ENCODE data around the gene HOXC11.

Gene HOXC11

DNA sequence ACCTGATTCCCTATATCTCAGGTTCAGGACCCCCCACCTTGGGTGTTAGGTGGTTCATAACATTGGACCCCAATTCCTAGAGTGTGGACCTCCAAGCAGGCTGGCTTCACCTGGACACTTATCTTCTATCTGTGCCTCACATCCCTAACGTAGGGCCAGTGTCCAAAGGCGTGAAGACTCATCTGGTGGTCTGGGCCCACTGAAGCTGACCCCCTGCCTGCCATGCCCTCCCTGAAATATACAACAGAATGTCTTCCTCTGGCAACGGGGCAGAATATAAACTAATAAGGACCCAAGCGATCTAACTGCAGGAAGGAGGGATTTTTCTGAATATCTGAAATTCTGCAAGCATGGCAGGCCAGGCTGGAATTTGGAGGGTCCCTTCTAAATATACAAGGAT, 28.7 kb upstream of the HOXC11 start:
- no peak for DNase-seq

DNA sequence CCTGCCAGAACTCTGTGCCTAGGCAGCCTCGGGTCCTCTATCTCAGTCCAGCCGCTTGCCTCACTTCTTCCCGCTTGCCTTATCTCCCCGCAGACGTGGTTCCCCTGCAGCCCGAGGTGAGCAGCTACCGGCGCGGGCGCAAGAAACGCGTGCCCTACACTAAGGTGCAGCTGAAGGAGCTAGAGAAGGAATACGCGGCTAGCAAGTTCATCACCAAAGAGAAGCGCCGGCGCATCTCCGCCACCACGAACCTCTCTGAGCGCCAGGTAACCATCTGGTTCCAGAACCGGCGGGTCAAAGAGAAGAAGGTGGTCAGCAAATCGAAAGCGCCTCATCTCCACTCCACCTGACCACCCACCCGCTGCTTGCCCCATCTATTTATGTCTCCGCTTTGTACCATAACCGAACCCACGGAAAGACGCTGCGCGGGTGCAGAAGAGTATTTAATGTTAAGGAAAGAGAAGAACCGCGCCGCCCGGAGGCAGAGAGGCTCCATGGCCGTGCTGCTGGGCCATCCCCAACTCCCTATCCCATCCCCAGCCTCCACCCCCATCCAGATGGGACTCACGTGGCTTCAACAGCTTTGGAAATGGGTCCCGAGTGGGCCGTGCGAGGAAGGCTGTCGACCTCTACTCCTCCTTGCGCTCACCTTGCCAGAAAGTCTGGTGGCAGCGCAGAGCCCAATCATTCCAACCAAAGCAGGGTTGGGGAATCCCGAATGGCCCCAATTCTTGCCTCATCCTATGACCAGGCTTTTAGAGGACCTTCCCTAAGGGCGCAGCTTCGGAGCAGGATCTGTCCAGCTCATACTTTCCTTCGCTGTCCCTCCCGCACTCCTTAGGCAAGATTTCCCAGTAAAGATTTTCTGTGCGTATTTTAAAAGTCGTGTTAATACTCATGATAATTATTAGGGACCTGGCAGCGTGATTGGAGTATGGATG, 27.7 kb upstream of the HOXC11 start:
- DNase-seq: no peak

DNA sequence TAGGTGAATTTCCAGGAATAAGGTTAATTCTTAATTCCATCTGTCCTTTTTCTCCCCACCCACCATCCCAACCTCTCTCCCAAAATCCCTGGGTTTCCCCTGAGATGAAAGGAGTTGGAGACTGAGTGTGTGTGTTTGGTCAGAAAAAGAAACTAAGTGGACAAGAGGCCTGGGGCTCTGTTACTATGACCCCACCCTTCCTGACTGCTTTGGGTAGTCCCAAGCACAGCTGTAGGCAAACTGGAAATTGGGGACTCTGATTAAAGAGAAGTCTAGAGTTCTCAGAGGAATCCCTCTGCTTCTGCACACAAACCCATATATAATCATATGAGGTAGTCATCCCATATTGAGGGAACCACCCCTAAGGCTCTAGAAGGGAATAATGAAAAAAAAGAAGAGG, 25.2 kb upstream of the HOXC11 start:
- DNase-seq: no peak

DNA sequence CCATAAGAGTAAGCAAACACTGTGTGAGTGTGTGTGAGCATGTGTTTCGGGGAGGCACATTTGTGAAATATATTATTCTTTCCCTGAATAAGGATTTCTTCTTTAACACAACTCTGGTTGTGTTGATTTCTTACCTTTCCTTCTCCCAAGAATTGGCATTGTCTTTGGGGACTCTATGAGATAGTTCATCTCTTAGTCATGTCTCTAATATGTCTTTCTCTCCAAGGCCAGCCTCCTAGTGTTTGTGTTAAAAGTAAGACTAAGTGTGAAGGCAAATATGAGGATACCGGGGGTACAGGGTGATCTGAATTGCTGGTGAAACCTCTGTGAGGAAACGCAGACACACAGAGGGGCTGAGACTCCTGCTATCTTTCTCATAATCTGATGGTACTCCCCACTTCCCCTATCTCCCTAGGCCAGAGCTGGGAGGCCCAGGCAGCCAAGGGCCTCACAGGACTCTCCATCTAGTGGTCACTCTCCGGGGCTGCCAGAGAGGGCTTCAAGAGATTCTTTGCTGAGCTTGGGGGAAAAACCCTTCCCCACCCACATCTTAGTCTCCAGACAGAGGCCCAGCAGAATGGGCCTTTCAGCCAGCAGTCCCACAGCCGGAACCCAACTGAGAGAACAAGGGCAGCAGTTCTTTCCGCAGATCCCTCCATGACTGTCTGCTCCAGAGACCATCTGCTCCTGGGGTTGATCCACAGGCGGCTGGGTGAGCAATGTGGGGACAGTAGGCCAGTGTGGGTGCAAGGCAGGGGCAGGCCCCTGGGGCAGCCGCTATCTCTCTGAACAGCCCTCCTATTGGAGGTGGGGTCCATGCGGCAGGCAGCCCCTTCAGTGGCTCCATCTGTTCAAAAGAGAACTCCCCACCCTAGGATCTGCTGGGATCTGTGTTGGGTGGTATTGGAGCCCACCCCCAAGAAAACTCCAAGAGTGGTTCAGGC, 24.0 kb upstream of the HOXC11 start:
- no peak for DNase-seq

DNA sequence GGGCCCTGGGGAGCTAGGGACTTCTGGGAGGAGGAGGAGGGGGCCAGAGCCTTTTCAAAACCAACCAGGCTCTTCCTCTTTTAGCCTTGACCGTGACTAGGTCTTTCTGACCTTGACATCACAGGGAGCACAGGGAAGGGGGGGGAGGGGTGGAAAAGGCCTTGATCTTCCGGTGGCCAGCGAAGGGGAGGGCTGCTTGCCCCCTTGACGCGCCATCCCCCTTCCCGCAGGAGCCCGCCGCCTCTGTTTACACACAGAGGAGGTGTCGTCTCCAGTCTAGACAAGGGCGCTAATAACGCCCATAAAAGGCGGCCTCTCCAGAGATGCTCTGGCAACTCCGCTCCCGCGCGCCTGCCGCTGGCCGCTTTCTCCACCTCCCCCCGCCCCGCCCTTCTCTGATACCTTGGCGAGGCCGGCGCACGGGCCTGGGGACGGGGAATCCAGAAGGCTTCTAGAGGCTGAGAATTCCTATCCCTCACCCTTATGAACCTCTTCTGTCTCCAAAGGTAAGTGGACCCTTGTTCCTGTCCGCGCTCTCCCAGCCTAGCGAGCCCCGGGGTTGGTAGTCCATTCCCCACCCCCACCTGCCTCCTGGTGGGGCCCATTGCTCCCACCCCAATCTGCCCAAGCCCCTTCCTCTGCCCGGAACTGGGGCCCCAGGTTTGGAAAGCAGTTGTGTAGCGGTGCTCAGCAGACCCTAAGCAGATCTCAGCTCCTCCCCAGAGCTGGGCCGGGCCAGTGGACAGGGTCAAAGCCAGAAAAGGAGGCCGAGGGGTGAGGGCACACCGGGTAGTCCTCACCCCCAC, 23.1 kb upstream of the HOXC11 start:
- no peak for DNase-seq

DNA sequence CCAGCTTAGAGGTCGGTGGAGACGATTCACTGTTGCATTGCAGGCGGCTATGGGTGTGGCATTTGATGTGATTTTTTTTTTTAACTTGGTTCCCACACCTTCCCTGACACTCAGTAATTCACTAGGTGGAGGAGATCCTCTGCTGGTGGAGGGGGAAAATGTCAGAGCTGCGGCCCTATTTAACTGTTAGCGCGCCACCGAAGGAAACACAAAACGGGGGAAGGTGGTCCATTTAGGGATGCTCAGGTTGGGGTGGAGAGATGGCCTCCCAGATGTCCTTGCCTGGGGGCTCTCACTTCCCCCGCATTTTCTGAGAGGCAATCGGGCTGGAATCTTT, 22.5 kb upstream of the HOXC11 start:
- no peak for DNase-seq

DNA sequence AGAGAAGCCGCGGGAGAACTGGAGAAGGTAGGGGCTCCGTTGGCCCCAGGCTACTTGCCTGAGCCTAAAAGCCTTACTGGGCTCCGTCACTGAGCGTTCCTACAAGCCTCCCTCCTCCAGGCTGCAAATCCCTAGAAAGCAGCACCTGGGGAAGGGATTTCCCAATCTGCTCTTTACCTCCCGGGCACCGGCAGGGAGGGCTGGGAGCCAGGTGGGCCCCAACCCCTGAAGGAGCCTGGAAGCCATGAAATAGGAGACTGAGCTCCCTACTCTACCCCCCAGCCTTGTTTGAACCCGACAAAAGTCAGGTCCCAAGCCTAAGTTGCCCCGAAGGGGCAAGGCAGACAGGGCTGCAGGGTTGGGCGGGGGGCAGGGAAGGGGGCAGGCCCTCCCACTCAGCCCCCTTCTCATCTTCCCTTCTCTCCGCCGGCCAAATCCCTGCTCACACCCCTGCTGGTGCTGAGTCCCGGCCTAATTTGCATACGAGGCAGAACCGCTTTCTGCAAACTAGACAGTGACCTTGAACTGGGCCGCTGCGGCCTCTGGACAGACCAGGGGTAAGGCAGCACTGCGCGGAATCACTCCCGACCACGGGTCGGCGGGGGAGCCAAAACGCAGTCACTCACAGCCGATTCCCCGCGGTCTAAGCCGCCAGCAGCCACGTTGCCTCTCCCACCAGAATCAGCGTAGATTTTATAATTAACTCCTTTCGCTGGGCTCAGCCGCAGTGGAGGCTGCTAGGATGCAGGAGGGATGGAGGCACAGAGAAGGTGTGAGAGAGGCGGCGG, 21.9 kb upstream of the HOXC11 start:
- no peak for DNase-seq

DNA sequence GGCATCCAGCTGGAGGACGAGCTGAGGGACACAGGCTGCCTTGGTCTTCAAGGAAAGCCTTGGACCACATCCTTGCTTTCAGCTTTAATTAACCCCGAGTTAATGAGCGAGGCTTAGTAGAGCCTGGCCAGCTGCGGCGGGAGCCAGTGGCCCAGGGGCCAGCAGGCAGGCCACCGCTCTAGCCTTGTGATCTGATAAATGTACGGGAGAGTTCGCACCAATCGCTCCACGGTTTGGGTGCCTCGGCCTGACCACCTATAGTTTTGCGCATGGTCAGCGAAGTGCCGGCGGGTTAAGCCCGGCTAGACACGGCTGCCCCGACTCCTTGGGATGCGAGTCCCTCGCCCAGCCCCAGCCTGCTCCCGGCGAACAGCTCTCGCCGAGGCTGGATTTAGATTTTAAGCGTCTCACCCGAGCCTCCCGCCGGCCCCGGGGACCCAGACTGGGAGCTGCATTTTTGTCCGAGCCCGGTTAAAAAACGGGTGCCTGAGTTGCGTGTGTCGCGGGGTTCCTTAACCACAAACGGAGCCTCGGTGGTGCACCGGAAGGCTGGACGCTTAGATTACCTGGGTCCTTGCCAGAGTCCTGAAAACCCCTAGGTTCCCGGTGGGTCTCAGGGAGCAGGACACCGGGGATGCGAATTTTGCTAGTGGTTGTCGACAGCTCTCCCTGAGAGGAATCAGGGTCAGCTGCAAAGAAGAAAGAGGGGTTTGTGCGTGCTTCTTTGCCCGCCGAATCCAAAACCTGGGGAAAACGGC, 21.2 kb upstream of the HOXC11 start:
- DNase-seq: no peak

DNA sequence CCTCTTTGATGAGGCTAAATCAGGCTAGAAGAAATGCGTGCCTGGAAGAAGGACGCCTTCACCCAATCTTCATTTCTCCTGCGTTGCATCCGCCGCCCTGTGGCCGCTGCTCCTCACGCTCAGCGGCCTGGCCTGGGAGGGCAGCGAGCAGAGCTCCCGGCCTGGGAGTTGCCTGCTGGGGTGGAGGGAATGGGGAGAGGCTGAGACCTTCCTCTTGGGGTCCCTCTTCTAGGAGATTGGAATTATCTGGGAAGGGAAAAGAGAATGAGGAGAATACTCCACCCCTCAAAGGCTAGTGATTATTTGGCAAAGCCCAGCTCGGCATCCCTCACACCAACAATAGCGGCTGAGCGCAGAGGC, 20.6 kb upstream of the HOXC11 start:
- no peak for DNase-seq

DNA sequence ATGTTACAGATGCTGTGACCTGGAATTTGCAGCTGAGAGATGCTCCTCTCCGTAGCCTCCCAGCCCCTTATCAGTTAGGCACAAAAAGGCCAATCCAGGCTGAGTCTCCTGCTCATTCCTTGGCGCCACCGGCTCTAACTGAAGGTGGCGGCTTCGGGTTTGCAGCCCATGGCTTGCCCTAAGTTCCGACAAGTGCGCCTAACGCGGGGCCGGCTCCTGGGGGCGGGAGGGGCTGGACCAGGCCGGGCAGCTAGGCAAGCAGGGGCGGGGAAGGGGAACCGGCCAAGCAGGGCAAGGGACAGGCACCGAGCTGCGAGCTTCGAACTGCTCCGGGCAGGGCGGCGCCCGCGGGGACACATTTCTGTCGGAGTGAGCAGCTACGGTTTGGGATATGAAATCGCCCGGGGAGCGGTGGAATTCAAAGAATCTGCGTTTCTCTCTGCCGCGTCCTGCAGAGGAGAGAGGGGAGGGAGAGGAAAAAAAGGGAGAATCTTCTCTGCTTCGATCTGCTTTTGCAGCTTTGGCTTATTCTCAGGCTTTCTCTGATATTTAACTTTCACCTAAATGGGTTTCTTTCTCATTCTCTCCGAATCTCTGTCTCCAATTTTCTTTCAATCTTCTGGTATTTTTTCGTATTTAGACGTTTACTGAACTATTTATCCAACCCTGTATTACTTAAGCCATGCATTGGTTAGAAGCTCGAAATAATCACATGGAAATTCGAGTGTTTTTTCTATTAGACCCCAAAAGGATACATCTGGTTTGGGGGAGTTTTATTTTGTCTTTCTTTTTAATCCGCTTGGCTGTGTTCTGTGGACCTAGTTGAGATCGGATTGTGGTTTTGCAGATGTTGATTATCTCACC, 19.8 kb upstream of the HOXC11 start:
- DNase-seq: no peak

DNA sequence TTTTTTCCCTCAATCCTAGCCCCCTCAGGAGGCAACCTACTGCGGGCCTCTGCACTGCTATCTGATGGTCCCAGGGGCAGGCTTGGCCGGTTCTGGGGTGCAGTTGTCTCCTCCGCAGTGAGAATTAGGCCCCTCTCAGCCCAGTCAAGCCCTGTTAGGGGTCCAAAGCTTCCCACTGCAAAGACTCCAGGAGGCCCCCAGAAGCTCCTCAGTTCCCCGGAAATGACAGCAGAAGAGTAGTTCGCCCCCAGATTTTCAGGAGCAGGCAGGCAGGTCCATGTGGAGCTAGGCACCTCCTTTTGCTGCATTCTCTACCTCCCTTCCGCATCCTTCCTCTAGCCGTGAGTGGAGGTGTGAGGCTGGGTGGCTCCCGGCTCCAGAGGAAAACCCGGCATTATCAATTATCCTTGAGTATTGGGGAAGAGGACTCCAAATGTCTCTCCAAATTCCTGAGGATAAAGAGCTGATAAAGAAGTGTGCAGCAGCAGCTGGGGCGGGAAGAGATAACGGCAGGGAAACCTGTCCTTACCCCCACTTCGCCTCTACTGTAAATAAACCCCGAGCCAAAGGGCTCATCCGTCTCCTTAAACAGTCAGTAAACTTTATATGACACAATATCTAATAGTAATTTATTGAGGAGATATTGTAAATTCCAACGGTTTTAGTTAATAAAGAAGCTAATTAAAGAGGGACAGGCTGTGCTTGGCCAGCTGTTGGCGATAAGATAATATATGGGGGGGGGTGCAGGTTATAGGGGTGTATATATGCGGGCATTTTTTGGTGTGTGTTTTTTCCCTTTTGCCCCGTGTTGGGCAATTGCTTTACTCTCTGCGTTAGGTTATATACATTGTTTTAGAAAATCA, 18.9 kb upstream of the HOXC11 start:
- DNase-seq: no peak

DNA sequence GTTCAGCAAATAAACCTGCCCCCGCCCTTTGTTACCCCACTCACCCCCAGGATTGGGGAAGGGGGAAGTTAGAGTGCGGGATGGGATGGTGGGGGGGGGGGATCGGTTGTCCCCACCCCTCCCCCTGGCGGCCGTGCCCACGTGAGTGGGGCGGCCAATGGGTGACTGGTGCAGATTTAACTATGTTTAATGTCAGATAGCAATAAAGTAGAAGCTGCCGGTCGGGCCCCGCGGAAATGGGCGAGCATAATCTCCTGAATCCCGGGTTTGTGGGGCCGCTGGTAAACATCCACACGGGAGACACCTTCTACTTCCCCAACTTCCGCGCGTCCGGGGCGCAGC, 18.3 kb upstream of the HOXC11 start, which contains the start of gene HOXC12:
Gene HOXC12, plus strand, starts transcription at position 210 of the 342 bp plus-strand sequence. Its CDS starts 27 bp downstream, at position 237.
- no peak for DNase-seq

DNA sequence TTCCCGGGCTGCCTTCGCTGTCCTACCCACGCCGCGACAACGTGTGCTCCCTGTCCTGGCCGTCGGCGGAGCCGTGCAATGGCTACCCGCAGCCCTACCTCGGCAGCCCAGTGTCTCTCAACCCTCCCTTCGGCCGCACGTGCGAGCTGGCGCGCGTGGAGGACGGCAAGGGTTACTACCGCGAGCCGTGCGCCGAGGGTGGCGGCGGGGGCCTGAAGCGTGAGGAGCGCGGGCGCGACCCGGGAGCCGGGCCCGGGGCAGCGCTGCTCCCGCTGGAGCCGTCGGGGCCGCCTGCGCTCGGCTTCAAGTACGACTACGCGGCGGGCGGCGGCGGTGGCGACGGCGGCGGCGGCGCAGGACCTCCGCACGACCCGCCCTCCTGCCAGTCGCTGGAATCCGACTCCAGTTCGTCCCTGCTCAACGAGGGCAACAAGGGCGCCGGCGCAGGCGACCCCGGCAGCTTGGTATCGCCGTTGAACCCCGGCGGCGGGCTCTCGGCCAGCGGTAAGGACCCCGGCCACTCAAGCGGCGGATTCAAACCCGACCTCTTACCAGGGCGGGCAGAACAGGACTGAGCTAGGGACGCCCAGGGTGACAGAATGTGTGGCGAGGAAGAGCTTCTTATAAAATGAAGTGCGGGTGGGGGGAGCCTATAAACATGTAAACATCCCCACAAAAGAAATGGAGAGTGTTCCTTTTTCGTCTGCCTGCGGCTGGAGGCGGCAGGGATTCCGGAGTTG, 17.7 kb upstream of the HOXC11 start:
- no peak for DNase-seq

DNA sequence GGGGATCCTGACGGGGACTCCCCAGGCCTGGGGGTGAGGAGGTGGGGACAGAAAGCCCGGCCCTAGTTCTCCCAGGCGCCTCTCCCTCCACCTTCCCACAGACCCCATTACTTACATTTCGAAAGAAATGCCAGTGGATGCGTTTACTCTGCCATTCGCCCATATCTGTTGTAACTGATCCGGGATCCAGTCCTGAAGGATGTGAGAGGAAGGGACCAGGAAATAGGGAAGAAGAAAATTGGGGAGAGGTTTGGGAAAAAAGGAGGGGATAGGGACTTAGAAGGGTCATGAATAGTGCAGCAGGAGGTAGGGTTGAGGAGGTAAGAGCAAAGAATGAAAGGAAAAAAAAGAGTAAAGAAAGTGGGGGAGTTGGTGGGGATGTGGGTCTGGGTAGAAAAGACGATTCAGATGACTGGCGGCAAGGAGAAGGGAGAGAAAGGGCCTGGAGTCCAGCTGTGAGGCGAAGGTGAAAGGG, 17.1 kb upstream of the HOXC11 start:
- no peak for DNase-seq

DNA sequence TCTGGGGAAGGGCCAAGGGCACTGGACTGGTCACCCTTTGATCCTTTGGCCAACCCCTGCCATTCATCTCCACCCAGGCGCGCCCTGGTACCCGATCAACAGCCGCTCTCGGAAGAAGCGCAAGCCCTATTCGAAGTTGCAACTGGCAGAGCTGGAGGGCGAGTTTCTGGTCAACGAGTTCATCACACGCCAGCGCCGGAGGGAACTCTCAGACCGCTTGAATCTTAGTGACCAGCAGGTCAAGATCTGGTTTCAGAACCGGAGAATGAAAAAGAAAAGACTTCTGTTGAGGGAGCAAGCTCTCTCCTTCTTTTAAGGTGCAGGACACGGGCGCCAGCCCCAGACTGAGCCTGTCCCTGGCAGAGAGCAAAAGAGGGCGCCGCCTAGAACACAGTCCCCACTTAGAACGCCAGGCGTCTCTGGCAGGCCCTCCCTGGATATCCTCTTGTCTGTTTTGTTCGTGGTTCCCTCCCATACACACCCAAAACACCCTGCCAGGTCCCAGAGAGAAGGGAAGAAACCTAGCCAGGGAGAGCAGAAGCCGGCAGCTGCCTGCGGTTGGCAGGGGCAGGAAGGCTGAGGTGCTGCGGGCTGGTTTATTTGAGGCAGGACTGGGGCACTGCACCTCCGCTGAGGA, 16.6 kb upstream of the HOXC11 start:
- no peak for DNase-seq

DNA sequence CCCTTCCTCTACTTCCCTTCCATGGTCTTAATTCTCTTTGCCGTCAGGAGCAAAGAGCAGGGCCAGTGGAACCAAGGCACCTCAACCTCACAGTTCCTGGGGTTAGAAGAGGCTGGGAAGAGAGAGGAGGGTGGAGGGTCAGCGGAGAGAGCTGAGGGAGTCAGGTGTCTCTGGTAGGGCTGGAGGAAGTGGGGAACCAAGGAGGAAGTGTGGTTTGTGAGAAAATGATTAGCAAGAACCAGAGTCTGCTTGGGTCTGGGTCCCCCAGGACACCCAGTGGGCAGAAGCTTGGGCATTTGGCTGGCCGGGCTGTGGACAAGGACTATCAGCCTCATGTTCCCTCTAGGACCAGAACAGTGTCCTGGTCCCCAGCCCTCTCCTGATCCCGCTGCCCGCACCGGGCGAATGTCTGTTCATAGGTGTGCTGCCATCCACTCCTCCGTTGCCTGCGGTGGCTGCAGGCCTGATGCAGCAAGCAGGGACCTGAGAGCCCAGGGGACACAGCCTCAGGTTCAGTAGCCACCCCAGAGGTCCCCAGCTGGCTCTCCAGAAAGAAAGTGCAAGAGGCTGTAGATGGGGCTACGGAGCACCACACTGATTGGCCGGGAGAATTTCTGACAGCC, 15.9 kb upstream of the HOXC11 start:
- DNase-seq: no peak

DNA sequence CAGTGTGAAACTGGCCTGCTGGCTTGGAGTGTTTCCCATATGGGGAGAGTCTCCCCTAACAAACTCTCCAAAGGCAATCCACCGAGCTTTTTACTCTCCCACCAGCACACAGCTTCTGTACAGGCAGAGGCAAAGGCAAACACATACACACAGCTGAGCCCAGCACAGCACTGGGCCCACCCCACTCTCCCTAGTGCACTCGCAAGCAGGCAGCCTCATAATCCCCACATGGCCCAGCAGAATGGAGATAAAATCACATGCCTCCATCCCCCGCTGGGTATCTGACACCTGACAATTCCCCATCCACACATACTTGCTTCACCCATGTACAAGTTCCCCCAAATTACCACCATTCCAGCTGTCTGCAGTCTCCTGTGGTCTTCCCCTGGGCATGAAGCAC, 14.8 kb upstream of the HOXC11 start:
- no peak for DNase-seq

DNA sequence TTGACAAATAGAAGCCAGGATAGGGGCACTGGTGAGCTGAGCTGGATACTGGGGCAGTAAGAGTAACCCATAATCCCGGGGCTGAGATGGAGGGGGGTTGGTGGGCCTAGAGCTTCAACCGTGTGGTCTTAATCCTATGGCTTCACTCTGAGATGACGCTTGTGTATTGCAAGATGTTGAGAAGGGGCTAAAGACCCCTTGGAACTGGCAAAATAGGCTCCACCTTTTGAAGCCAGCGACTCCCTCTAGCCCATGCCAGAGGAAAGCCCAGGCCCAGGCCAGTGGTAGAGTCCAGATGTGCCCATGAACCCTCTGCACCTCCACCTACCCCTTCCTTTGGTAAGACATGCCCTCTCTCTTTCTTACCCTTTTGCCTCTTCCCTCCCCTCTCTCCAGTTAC, 13.6 kb upstream of the HOXC11 start:
- DNase-seq: no peak

All from inflammatory macrophage treated with lipopolysaccharide for 1 hour (primary cell).